ENCODE measurements around the gene ZNF77. TPM values are rescaled to one million over a fixed set of nuclear protein-coding genes. Genes with fewer than 3 reads are reported as not detected.
A peak's percentile ranks its signal among the peaks of the same experiment; 100 is the strongest.
"Not testable (repeated sequence)": the region's sequence is repeated elsewhere in the genome, so short reads cannot be mapped to it uniquely, and the experiment has no call there.

ZNF77 gene
- total RNA-seq, 1 donor from 2014 or later, result 5.8 TPM

- no peaks in the 10 kb centered on the region for H3K27me3 Mint-ChIP-seq
- H3K36me3 Mint-ChIP-seq (ENCODE audit: low read depth), result peaks cover 15% of the 10 kb centered on the region
- no peak overlapping the region for H3K27ac Mint-ChIP-seq
Observed at GRCh38 chr19:2926341-2927031, 18.3 kb downstream of the ZNF77 start.

GRCh38 chr19:2923510-2923909 lies 21.3 kb downstream of the ZNF77 start:
- H3K9me3 Mint-ChIP-seq, result peaks cover 6% of the 10 kb centered on the region
- H3K4me1 Mint-ChIP-seq, result no peaks in the 10 kb centered on the region
- peaks cover 15% of the 10 kb centered on the region for H3K36me3 Mint-ChIP-seq (ENCODE audit: low read depth)
- no peak for DNase-seq
- H3K4me3 Mint-ChIP-seq, result no peak overlapping the region
- intact Hi-C loops (cut with micrococcal nuclease), result no loop called here
- H3K27ac Mint-ChIP-seq, result no peak overlapping the region
- no peaks in the 10 kb centered on the region for H3K27me3 Mint-ChIP-seq

More at GRCh38 chr19:2926341-2927031, 18.3 kb downstream of the ZNF77 start:
- Mint-ChIP-seq H3K9me3 (peaks cover 8% of the 10 kb centered on the region), H3K4me1 (no peaks in the 10 kb centered on the region), H3K4me3 (no peak overlapping the region)
- intact Hi-C loops (cut with micrococcal nuclease), result no loop called here
- DNase-seq, result no peak

- Mint-ChIP-seq H3K4me1 (no peaks in the 10 kb centered on the region), H3K27me3 (no peaks in the 10 kb centered on the region)
Observed at GRCh38 chr19:2922987-2923386, 21.8 kb downstream of the ZNF77 start.

GRCh38 chr19:2917275-2918184 lies 27.2 kb downstream of the ZNF77 start:
- Mint-ChIP-seq H3K27ac (no peak overlapping the region), H3K9me3 (peaks cover 27% of the 10 kb centered on the region), H3K4me3 (no peak overlapping the region), H3K36me3 (ENCODE audit: low read depth) (peaks cover 52% of the 10 kb centered on the region), H3K4me1 (no peaks in the 10 kb centered on the region), H3K27me3 (no peaks in the 10 kb centered on the region)
- intact Hi-C loops (cut with micrococcal nuclease), result no loop called here
- DNase-seq, result no peak

More at GRCh38 chr19:2922987-2923386, 21.8 kb downstream of the ZNF77 start:
- no peak overlapping the region for H3K4me3 Mint-ChIP-seq
- no peak for DNase-seq
- peaks cover 8% of the 10 kb centered on the region for H3K9me3 Mint-ChIP-seq
- intact Hi-C loops (cut with micrococcal nuclease), result no loop called here
- peaks cover 19% of the 10 kb centered on the region for H3K36me3 Mint-ChIP-seq (ENCODE audit: low read depth)
- H3K27ac Mint-ChIP-seq, result no peak overlapping the region

- no peak overlapping the region for H3K4me3 Mint-ChIP-seq
- H3K36me3 Mint-ChIP-seq (ENCODE audit: low read depth), result peaks cover 54% of the 10 kb centered on the region
- DNase-seq, result no peak
- H3K27me3 Mint-ChIP-seq, result no peaks in the 10 kb centered on the region
- peaks cover 7% of the 10 kb centered on the region for H3K4me1 Mint-ChIP-seq
- no peak overlapping the region for H3K27ac Mint-ChIP-seq
- H3K9me3 Mint-ChIP-seq, result peaks cover 37% of the 10 kb centered on the region
- intact Hi-C loops (cut with micrococcal nuclease), result no loop called here
Observed at GRCh38 chr19:2912306-2912705, 32.5 kb downstream of the ZNF77 start.

GRCh38 chr19:2906631-2907195 lies 38.1 kb downstream of the ZNF77 start:
- peaks cover 8% of the 10 kb centered on the region for H3K4me1 Mint-ChIP-seq
- no peak for DNase-seq
- H3K9me3 Mint-ChIP-seq, result peaks cover 14% of the 10 kb centered on the region
- no peak overlapping the region for H3K27ac Mint-ChIP-seq
- intact Hi-C loops (cut with micrococcal nuclease), result no loop called here
- no peaks in the 10 kb centered on the region for H3K27me3 Mint-ChIP-seq
- H3K36me3 Mint-ChIP-seq (ENCODE audit: low read depth), result peaks cover 19% of the 10 kb centered on the region
- H3K4me3 Mint-ChIP-seq, result no peak overlapping the region

GRCh38 chr19:2905918-2906519 lies 38.8 kb downstream of the ZNF77 start:
- Mint-ChIP-seq H3K4me1 (peaks cover 9% of the 10 kb centered on the region), H3K27me3 (no peaks in the 10 kb centered on the region), H3K9me3 (peaks cover 12% of the 10 kb centered on the region), H3K4me3 (no peak overlapping the region), H3K36me3 (ENCODE audit: low read depth) (peaks cover 17% of the 10 kb centered on the region), H3K27ac (no peak overlapping the region)
- intact Hi-C loops (cut with micrococcal nuclease), result no loop called here
- no peak for DNase-seq

GRCh38 chr19:2903326-2903725 lies 41.4 kb downstream of the ZNF77 start:
- intact Hi-C loops (cut with micrococcal nuclease); H3K4me3 Mint-ChIP-seq; H3K36me3 Mint-ChIP-seq (ENCODE audit: low read depth); H3K27ac Mint-ChIP-seq; H3K9me3 Mint-ChIP-seq; DNase-seq; H3K27me3 Mint-ChIP-seq; H3K4me1 Mint-ChIP-seq: not testable (repeated sequence)

- Mint-ChIP-seq H3K4me1 (peaks cover 7% of the 10 kb centered on the region), H3K27ac (no peak overlapping the region), H3K9me3 (no peaks in the 10 kb centered on the region), H3K4me3 (no peak overlapping the region), H3K36me3 (ENCODE audit: low read depth) (peaks cover 8% of the 10 kb centered on the region), H3K27me3 (no peaks in the 10 kb centered on the region)
- no peak for DNase-seq
- intact Hi-C loops (cut with micrococcal nuclease), result no loop called here
Observed at GRCh38 chr19:2902590-2903218, 42.1 kb downstream of the ZNF77 start.

- Mint-ChIP-seq H3K9me3 (no peaks in the 10 kb centered on the region), H3K4me1 (peaks cover 7% of the 10 kb centered on the region), H3K36me3 (ENCODE audit: low read depth) (peaks cover 3% of the 10 kb centered on the region), H3K27ac (peak within 1 kb of the TSS; percentile 92), H3K27me3 (no peaks in the 10 kb centered on the region), H3K4me3 (peak within 1 kb of the TSS; percentile 92)
- peak; percentile 97 for DNase-seq
- intact Hi-C loops (cut with micrococcal nuclease), result loop anchor here (1.0 to 2.0 kb wide), 2 partner anchors 45 to 60 kb away; partner anchors contain the start of gene ZNF555
Observed at GRCh38 chr19:2900296-2901252, 44.2 kb downstream of the ZNF77 start, which contains the start of gene ZNF57. Gene ZNF57 (plus strand): TSS chr19:2900928. CDS start chr19:2901046, 118 bp downstream.

- Mint-ChIP-seq H3K4me3 (no peak overlapping the region), H3K4me1 (peaks cover 5% of the 10 kb centered on the region), H3K36me3 (ENCODE audit: low read depth) (peaks cover 3% of the 10 kb centered on the region), H3K27me3 (no peaks in the 10 kb centered on the region), H3K27ac (no peak overlapping the region), H3K9me3 (no peaks in the 10 kb centered on the region)
- DNase-seq, result no peak
- intact Hi-C loops (cut with micrococcal nuclease), result no loop called here
Observed at GRCh38 chr19:2896694-2897093, 48.1 kb downstream of the ZNF77 start.

- H3K4me1 Mint-ChIP-seq; H3K27me3 Mint-ChIP-seq; H3K36me3 Mint-ChIP-seq (ENCODE audit: low read depth); intact Hi-C loops (cut with micrococcal nuclease); H3K9me3 Mint-ChIP-seq; H3K27ac Mint-ChIP-seq; DNase-seq; H3K4me3 Mint-ChIP-seq: not testable (repeated sequence)
Observed at GRCh38 chr19:2890531-2890930, 54.2 kb downstream of the ZNF77 start.

Data from activated CD4-positive, alpha-beta T cell treated with anti-CD3 and anti-CD28 coated beads, Interleukin-2, amount 10 ng/mL, durations not matched to agents 24 days and 14 days (primary cell).